GM12878 (cell line): ENCODE results near the gene PDSS2. TPM values are rescaled to one million over a fixed set of nuclear protein-coding genes. Genes with fewer than 3 reads are reported as not detected.

Experiments used
- CEBPZ ChIP-seq: fragments of 150-350 bp; IDR thresholded peaks from 2 replicates; pipeline ENCODE4 v1.6.1; 2016; ENCODE audit warnings: low read depth, low read length
- IRF4 ChIP-seq: IDR thresholded peaks from 2 replicates; pipeline ENCODE4 v1.6.1; 2011; ENCODE audit warnings: low read depth, low read length
- MEF2B ChIP-seq: fragments of 450-650 bp; IDR thresholded peaks from 2 replicates; pipeline ENCODE4 v1.6.1; 2018; ENCODE audit warnings: mild to moderate bottlenecking, moderate library complexity; ENCODE audit not compliant: partially characterized antibody, poor library complexity, severe bottlenecking
- NKRF ChIP-seq: fragments of 450-650 bp; conservative IDR thresholded peaks from 2 replicates; pipeline ENCODE4 v1.6.1; 2017; ENCODE audit warnings: mild to moderate bottlenecking, moderate library complexity
- RCOR1 ChIP-seq: conservative IDR thresholded peaks from 2 replicates; pipeline ENCODE4 v1.6.1; 2012; ENCODE audit warnings: low read depth, low read length, improper control_type of control experiment
- RELB ChIP-seq: fragments of 450-650 bp; IDR thresholded peaks from 2 replicates; pipeline ENCODE4 v1.6.1; 2017; ENCODE audit warnings: low read depth, mild to moderate bottlenecking, moderate library complexity
- ZSCAN29 ChIP-seq: fragments of 450-650 bp; IDR thresholded peaks from 2 replicates; pipeline ENCODE4 v1.6.1; 2017; ENCODE audit warnings: mild to moderate bottlenecking, moderate library complexity
- polyA plus RNA-seq, 11 experiments: library from polyadenylated mRNA; depleted of rRNA in 4 of 11; unstranded in 6 of 11; stranded (reverse) in 5 of 11; fragments of >200 nt; fragmentation: Nextera tagmentation in 4 of 11; fragmentation: Illumina TruSeq in 1 of 11; extraction: Ambion mirVana in 4 of 11; extraction: Trizol in 1 of 11; gene quantifications; 1 replicate in 1 of 11; 2 replicates in 10 of 11; pipeline versions ENCODE4 v1.2.1 to v1.2.3, GENCODE V29; 2011 to 2016; ENCODE audit warnings: inconsistent platforms in 2 of 11, missing spikeins in 2 of 11, low read depth in 1 of 11
- total RNA-seq, 4 experiments: library from RNA; depleted of rRNA in 3 of 4; stranded (reverse); fragments of >200 nt in 3 of 4; fragmentation: Illumina TruSeq in 1 of 4; extraction: Trizol in 1 of 4; gene quantifications; 2 replicates each; pipeline versions ENCODE4 v1.2.1 to v1.2.3, GENCODE V29; 2013 to 2021

Gene PDSS2
- total and polyA plus RNA-seq, 10 of the 15 experiments (the other 5 are each of a cell fraction or from before 2014, with no cell fraction given), result 7.7 to 15.5 (median 9.6) TPM

- TF ChIP-seq RELB (no peak), MEF2B (no peak), ZSCAN29 (peak; percentile 79; the same call in 1 of the 2 replicates), NKRF (no peak), RCOR1 (no peak), IRF4 (no peak), CEBPZ (no peak)
- TF ChIP-seq, all 136 proteins: peak for 6
These were observed 141.1 kb downstream of the PDSS2 start (continued) for GRCh38 chr6:107318100-107318736.
